ENCODE measurements around the gene UTF1.

Gene UTF1

GRCh38 chr10:133266056-133266795, 36.2 kb downstream of the UTF1 start:
- Histone ChIP-seq H3K4me1 (ENCODE audit: control insufficient read depth, insufficient read depth, low read length) (peaks cover 3% of the 10 kb centered on the region), H3K36me3 (ENCODE audit: control insufficient read depth in 2 of 2, insufficient read depth in 1 of 2, low read length in 2 of 2) (peaks cover 0 to 10% of the 10 kb centered on the region in 2 experiments; a peak in 1 of 3 replicates), H3K27ac (ENCODE audit: extremely low read depth, low read depth, low read length) (no peak overlapping the region), H3K9me3 (ENCODE audit: control insufficient read depth, insufficient read depth, low read depth, low read length) (no peaks in the 10 kb centered on the region), H3K4me3 (ENCODE audit: low read depth, low read length) (no peak overlapping the region)
- ChIA-PET CTCF (interaction anchor here (0.6 to 1.1 kb wide), 4 partner anchors 9 to 38 kb away, joined by 3 to 5 read pairs (median 4); no protein-coding TSS in a partner anchor), POLR2A (no interaction called here)
- TF ChIP-seq ZNF184 (tag by site-specific recombination; IDR thresholded peaks at IDR 0.05) (no peak), ZFP37 (tag by site-specific recombination; IDR thresholded peaks at IDR 0.05) (no peak), BCL6B (tag by site-specific recombination; IDR thresholded peaks at IDR 0.05) (no peak), ZNF2 (tag by site-specific recombination; IDR thresholded peaks at IDR 0.05) (no peak), OVOL3 (tag by site-specific recombination; IDR thresholded peaks at IDR 0.05) (no peak), ZNF350 (tag by site-specific recombination; IDR thresholded peaks at IDR 0.05) (no peak), ZNF600 (tag by site-specific recombination; IDR thresholded peaks at IDR 0.05) (no peak), ZNF391 (tag by site-specific recombination; IDR thresholded peaks at IDR 0.05; ENCODE audit: borderline replicate concordance, low read depth) (no peak), ZNF664 (tag by site-specific recombination; IDR thresholded peaks at IDR 0.05) (no peak), ZNF335 (tag by site-specific recombination; conservative IDR thresholded peaks at IDR 0.05) (no peak), GLIS1 (tag by site-specific recombination; IDR thresholded peaks at IDR 0.05) (no peak), SCRT2 (tag by site-specific recombination; IDR thresholded peaks at IDR 0.05) (no peak), ZNF670 (tag by site-specific recombination; IDR thresholded peaks at IDR 0.05; ENCODE audit: low read depth) (no peak), ZNF707 (tag by site-specific recombination; IDR thresholded peaks at IDR 0.05) (no peak), EGR2 (tag by site-specific recombination; IDR thresholded peaks at IDR 0.05; ENCODE audit: low read depth) (no peak), PRDM6 (tag by site-specific recombination; IDR thresholded peaks at IDR 0.05) (no peak), ZFP69B (tag by site-specific recombination; IDR thresholded peaks at IDR 0.05) (no peak)
- TF ChIP-seq, protein P1, sequence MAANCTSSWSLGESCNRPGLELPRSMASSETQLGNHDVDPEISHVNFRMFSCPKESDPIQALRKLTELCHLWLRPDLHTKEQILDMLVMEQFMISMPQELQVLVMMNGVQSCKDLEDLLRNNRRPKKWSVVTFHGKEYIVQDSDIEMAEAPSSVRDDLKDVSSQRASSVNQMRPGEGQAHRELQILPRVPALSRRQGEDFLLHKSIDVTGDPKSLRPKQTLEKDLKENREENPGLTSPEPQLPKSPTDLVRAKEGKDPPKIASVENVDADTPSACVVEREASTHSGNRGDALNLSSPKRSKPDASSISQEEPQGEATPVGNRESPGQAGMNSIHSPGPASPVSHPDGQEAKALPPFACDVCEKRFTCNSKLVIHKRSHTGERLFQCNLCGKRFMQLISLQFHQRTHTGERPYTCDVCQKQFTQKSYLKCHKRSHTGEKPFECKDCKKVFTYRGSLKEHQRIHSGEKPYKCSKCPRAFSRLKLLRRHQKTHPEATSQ (tag by site-specific recombination; IDR thresholded peaks at IDR 0.05), result no peak
- TF ChIP-seq, protein P2, sequence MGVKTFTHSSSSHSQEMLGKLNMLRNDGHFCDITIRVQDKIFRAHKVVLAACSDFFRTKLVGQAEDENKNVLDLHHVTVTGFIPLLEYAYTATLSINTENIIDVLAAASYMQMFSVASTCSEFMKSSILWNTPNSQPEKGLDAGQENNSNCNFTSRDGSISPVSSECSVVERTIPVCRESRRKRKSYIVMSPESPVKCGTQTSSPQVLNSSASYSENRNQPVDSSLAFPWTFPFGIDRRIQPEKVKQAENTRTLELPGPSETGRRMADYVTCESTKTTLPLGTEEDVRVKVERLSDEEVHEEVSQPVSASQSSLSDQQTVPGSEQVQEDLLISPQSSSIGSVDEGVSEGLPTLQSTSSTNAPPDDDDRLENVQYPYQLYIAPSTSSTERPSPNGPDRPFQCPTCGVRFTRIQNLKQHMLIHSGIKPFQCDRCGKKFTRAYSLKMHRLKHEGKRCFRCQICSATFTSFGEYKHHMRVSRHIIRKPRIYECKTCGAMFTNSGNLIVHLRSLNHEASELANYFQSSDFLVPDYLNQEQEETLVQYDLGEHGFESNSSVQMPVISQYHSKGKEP (tag by site-specific recombination; IDR thresholded peaks at IDR 0.05), result no peak

GRCh38 chr10:133267293-133267692, 37.3 kb downstream of the UTF1 start:
- Histone ChIP-seq H3K4me1 (ENCODE audit: control insufficient read depth, insufficient read depth, low read length) (peaks cover under 1% of the 10 kb centered on the region), H3K27ac (ENCODE audit: extremely low read depth, low read depth, low read length) (no peak overlapping the region), H3K4me3 (ENCODE audit: low read depth, low read length) (no peak overlapping the region), H3K36me3 (ENCODE audit: control insufficient read depth in 2 of 2, insufficient read depth in 1 of 2, low read length in 2 of 2) (peaks cover 0 to 10% of the 10 kb centered on the region in 2 experiments; a peak in 1 of 3 replicates), H3K9me3 (ENCODE audit: control insufficient read depth, insufficient read depth, low read depth, low read length) (no peaks in the 10 kb centered on the region)
- ChIA-PET POLR2A (no interaction called here), CTCF (interaction anchor here (0.7 kb wide), 1 partner anchor 124 kb away, joined by 3 read pairs; no protein-coding TSS in a partner anchor)
- TF ChIP-seq KLF10 (tag by site-specific recombination; IDR thresholded peaks at IDR 0.05), result no peak
- no peak for TF ChIP-seq KLF7 (tag by site-specific recombination; IDR thresholded peaks at IDR 0.05; ENCODE audit: borderline replicate concordance)
- TF ChIP-seq ZFP37 (tag by site-specific recombination; IDR thresholded peaks at IDR 0.05), result no peak
- no peak for TF ChIP-seq HOXA7 (CRISPR knock-in tag; IDR thresholded peaks at IDR 0.05; ENCODE audit: borderline replicate concordance)
- TF ChIP-seq ZNF488 (tag by site-specific recombination; IDR thresholded peaks at IDR 0.05), result no peak
- TF ChIP-seq ZNF398 (tag by site-specific recombination; IDR thresholded peaks at IDR 0.05), result no peak
- TF ChIP-seq ZNF624 (tag by site-specific recombination; IDR thresholded peaks at IDR 0.05), result no peak
